Esophagus muscularis mucosa (tissue), 3 donors: ENCODE measurements around the gene PC.

Source experiments
- CTCF ChIP-seq, 3 experiments: fragments of 200-600 bp in 2 of 3; fragments of 450-650 bp in 1 of 3; sonication (generic) in 2 of 3; IDR thresholded peaks; one replicate each; pipeline ENCODE4 v1.5.1; 2017 to 2019; ENCODE audit warnings: antibody characterized with exemption in 3 of 3, mild to moderate bottlenecking in 2 of 3, moderate library complexity in 1 of 3
- POLR2A ChIP-seq: fragments of 450-650 bp; IDR thresholded peaks from one replicate; pipeline ENCODE4 v1.6.1; 2017; ENCODE audit warnings: antibody characterized with exemption, moderate library complexity, mild to moderate bottlenecking, low read depth
- POLR2AphosphoS5 ChIP-seq, 2 donors: sonication (generic); formaldehyde crosslinking; IDR thresholded peaks; one replicate each; pipeline ENCODE4 v1.6.1; 2017; ENCODE audit warnings: antibody characterized with exemption in 2 of 2

GRCh38 chr11:66986178-66986545 lies 28.0 kb upstream of the PC start:
- no peak for TF ChIP-seq POLR2A
- TF ChIP-seq CTCF (IDR thresholded peaks at IDR 0.05): no peak
- TF ChIP-seq POLR2AphosphoS5 (IDR thresholded peaks at IDR 0.05): no peak
